ENCODE results near the gene PEX11G.

GRCh38 chr19:7533281-7533885, 44.5 kb upstream of the PEX11G start:
- TF ChIP-seq CTCF (conservative IDR thresholded peaks at IDR 0.05 in 1 of 2, IDR thresholded peaks at IDR 0.05 in 1 of 2; ENCODE audit: extremely low read depth in 1 of 2, insufficient read depth in 1 of 2, low read depth in 1 of 2, low read length in 2 of 2) (no peak), EZH2 (IDR thresholded peaks at IDR 0.05; ENCODE audit: borderline replicate concordance, low read length) (no peak)

Data from mammary epithelial cell (primary cell).